GM13977 (cell line): ENCODE results near the gene CFAP46.

Experiments used
- DNase-seq: peaks from one replicate; pipeline ENCODE4 v3.0.0; 2012; ENCODE audit warnings: low spot score
- in situ Hi-C: fragments of 300-500 bp; cut with MboI; formaldehyde crosslinking; loops from one replicate; pipeline ENCODE4 v1.12.0; 2022; ENCODE audit warnings: low sequenced_read_pairs, low pct_unique_long_range_greater_than_20kb, mixed read lengths, inconsistent platforms; ENCODE audit not compliant: unreplicated experiment
- TF ChIP-seq, protein P1 (sequence below): IDR thresholded peaks from 2 replicates; pipeline ENCODE4 v1.5.1; 2012; ENCODE audit warnings: mild to moderate bottlenecking, control low read depth; ENCODE audit not compliant: insufficient read depth; ENCODE audit errors: extremely low read depth, missing control alignments

The CFAP46 gene

GRCh38 chr10:132868995-132869394 is 73.4 kb downstream of the CFAP46 start:
- DNase-seq, result no peak
- in situ Hi-C loops, result no loop called here
- TF ChIP-seq, protein P1, sequence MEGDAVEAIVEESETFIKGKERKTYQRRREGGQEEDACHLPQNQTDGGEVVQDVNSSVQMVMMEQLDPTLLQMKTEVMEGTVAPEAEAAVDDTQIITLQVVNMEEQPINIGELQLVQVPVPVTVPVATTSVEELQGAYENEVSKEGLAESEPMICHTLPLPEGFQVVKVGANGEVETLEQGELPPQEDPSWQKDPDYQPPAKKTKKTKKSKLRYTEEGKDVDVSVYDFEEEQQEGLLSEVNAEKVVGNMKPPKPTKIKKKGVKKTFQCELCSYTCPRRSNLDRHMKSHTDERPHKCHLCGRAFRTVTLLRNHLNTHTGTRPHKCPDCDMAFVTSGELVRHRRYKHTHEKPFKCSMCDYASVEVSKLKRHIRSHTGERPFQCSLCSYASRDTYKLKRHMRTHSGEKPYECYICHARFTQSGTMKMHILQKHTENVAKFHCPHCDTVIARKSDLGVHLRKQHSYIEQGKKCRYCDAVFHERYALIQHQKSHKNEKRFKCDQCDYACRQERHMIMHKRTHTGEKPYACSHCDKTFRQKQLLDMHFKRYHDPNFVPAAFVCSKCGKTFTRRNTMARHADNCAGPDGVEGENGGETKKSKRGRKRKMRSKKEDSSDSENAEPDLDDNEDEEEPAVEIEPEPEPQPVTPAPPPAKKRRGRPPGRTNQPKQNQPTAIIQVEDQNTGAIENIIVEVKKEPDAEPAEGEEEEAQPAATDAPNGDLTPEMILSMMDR, result no peak

DNA sequence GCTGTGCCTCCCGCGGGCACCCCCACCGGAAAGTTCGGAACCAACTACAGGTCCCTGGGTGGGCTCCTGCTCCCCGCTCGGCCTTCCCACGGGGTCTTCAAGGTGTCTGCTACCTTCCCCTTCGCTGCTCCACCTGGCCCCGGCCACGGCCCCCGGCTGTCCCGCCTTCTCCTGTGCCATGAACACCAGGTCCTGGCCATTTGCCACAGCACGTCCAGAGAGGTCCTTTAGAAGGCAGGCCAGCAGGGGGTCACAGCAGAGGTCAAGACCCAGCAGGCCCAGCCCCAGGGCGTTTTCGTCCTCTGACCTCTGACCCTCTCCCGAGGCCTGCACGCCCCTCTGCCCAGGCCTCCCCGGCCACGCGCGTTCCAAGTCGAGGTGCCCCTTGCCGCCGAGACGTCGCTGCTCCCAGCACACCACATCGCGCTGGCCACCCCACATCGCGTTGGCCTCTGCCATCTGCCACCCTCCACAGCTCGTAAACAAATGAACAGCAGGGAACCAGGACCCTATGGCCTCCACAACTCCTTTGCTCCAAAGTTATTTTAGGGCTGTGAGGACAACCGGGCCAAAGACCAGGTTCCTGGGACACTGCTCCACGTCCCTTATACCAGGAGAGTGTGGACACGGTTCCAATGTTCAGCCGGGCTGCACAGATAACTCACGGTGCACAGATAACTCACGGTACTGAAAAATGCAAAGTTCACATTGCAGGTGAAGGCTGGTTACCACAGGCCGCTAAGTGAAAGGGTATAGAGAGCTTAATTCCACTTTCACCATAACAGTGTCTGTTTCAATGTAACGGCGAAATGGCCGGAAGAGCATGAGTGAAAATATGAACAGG is 74.3 kb downstream of the CFAP46 start:
- TF ChIP-seq, protein P1, result no peak
- in situ Hi-C loops, result no loop called here
- no peak for DNase-seq

- in situ Hi-C loops, result no loop called here
- TF ChIP-seq, protein P1, result no peak
- no peak for DNase-seq
Measured at GRCh38 chr10:132866601-132867381, 75.6 kb downstream of the CFAP46 start.

GRCh38 chr10:132865851-132866600 is 76.3 kb downstream of the CFAP46 start:
- in situ Hi-C loops, result no loop called here
- TF ChIP-seq, protein P1, result no peak

GRCh38 chr10:132865171-132865631 is 77.2 kb downstream of the CFAP46 start:
- in situ Hi-C loops, result no loop called here
- TF ChIP-seq, protein P1, result no peak
- DNase-seq, result no peak

More at GRCh38 chr10:132865851-132866600, 76.3 kb downstream of the CFAP46 start:
- DNase-seq, result no peak

DNA sequence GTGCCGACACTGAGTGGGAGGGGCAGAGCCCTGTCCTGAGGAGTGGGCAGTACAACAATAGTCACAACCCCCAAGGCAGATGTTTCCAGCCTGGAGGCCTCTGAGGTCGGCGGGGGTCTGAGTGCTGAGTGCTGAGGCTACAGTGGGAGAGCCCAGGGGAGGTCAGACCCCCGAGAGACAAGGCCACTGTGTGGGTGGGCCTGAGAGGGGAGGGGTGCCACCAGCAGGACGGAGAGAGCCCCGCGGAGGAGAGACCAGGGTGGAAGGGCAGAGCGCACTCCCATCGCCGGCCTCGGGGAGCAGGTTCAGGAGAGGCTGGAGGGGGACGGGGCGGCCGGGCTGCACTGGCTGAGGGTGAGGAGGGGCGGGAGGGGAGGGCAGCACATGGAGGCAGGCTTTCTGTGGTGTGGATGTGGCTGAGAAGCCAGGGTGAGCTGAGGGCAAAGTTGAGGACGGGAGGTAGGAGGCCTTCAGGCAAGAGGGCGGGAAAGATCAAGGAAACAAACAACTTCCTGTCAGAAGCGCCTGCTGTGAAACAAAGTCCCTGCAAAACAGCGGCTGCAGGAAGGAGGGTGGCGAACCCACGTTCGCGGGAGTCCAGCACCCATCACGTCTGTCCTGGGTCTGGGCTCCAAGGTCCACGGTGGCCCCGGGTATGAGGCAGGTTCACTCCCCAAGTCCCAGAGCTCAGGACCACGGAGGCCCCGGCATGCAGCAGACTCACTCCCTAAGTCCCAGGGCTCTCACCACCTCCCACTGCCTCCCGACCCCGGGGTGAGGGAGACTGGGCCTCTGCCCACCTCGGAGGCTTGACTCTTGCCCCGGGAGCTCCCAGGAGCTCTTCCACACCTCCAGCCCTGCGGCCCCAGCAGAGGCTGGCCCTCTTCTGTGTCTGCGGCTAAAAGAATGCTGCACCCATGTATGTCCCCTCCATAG is 79.6 kb downstream of the CFAP46 start:
- in situ Hi-C loops, result no loop called here
- TF ChIP-seq, protein P1, result no peak
- DNase-seq, result no peak
